ENCODE results near the gene SARDH.

Gene SARDH

DNA sequence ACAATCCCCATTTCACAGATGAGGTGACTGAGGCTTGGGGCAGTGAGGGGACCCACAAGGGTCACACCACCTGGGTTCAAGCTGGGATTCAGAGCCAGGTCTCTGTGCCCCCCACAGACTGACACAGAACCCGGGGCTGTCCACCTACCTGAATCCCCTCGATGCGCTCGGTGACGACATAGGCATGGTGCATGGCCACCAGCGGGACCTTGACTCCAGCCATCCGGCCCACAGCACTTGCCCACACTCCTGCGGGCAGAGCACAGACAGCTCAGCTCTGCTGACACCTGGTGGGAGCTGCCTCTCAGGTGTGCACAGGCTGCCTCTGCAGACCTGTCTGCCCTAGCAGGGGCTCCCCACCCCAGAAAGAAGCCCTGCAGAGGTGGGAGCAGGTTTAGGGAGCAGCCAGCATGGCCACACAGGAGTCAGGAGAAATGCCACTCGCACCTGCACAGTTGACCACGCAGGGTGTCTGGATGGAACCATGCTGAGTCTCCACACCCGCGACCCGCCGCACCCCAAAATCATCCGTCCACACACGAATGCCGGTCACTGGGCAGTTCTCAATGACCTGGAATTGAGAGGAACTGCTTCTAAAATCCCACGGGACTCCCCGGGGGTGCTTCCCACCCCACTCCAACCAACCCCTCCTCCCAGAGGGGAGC lies 8.4 kb downstream of the SARDH start:
- Mint-ChIP-seq H3K9me3 (no peaks in the 10 kb centered on the region), H3K4me3 (no peak overlapping the region), H3K4me1 (no peaks in the 10 kb centered on the region), H3K36me3 (ENCODE audit: low read depth) (no peaks in the 10 kb centered on the region), H3K27me3 (ENCODE audit: low read depth) (peaks cover 7% of the 10 kb centered on the region), H3K27ac (no peak overlapping the region)
- TF ChIP-seq, protein P1, sequence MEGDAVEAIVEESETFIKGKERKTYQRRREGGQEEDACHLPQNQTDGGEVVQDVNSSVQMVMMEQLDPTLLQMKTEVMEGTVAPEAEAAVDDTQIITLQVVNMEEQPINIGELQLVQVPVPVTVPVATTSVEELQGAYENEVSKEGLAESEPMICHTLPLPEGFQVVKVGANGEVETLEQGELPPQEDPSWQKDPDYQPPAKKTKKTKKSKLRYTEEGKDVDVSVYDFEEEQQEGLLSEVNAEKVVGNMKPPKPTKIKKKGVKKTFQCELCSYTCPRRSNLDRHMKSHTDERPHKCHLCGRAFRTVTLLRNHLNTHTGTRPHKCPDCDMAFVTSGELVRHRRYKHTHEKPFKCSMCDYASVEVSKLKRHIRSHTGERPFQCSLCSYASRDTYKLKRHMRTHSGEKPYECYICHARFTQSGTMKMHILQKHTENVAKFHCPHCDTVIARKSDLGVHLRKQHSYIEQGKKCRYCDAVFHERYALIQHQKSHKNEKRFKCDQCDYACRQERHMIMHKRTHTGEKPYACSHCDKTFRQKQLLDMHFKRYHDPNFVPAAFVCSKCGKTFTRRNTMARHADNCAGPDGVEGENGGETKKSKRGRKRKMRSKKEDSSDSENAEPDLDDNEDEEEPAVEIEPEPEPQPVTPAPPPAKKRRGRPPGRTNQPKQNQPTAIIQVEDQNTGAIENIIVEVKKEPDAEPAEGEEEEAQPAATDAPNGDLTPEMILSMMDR (IDR thresholded peaks at IDR 0.05; ENCODE audit: unreplicated experiment in 3 of 3), result no peak

DNA sequence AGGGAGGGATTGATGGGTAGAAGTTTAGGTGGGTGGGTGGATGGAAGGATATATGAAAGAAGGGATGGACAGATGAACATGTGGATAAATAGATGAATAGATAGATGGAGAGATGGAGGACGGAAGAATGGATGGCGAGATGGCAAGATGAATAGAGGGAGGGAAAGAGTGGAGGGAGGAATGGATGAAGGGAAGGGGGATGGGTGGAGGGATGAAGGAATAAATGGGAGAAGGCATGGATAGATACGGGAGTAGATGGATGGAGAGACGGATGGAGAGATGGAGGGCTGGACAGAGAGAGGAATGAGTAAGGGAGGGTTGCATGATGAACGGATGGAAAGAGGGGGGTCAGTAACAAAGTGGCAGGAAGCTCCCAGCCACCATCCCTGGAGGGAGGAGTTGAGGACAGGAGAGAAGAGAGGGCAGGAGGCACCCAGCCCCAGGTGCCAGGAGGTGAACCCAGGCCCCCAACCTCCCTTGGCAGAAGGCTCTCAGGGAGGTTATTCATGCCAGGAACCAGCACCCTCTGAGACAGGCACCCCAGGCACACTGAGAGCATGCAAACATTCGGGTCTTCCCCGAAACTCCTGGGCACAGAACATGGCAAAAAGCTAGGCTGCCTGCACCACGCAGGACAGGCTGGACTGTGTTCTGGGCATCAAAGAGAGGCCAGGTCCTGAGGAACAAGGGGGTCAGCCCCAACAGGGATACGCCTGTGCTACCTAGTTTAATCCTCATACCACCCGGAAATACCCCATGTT lies 9.1 kb downstream of the SARDH start:
- H3K4me1 Mint-ChIP-seq, result no peaks in the 10 kb centered on the region
- peaks cover 7% of the 10 kb centered on the region for H3K27me3 Mint-ChIP-seq (ENCODE audit: low read depth)
- TF ChIP-seq, protein P1 (IDR thresholded peaks at IDR 0.05; ENCODE audit: unreplicated experiment in 3 of 3), result no peak
- peaks cover 2% of the 10 kb centered on the region for H3K36me3 Mint-ChIP-seq (ENCODE audit: low read depth)
- H3K4me3 Mint-ChIP-seq, result no peak overlapping the region
- H3K9me3 Mint-ChIP-seq, result no peaks in the 10 kb centered on the region
- no peak overlapping the region for H3K27ac Mint-ChIP-seq

DNA sequence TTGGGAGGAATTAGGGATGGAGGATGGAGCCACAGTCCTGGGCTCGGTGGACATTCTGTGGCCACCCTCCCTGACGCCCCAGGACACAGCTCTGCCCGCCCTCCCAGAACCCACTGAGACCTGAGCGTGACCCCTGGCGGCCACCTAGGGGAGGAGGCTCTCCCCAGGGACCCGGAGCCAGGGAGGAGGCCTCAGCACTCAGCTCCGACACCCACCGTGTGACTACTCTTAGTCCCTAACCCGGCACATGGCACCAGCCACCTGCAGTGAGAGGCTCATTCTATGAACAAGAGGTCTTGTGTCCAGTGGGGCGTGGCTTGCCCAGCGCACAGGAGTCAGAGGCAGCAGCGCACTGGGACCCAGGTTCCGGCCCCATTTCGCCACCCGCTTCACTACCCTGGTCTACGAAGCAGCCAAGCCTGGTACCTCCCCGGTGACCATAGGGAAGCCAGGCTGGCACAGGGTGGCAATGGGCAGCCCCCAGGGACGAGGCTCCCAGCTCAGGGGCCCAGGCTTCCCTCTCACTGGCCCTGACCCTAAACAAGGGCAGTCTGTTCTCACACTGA lies 10.2 kb downstream of the SARDH start:
- TF ChIP-seq, protein P1 (IDR thresholded peaks at IDR 0.05; ENCODE audit: unreplicated experiment in 3 of 3), result no peak

DNA sequence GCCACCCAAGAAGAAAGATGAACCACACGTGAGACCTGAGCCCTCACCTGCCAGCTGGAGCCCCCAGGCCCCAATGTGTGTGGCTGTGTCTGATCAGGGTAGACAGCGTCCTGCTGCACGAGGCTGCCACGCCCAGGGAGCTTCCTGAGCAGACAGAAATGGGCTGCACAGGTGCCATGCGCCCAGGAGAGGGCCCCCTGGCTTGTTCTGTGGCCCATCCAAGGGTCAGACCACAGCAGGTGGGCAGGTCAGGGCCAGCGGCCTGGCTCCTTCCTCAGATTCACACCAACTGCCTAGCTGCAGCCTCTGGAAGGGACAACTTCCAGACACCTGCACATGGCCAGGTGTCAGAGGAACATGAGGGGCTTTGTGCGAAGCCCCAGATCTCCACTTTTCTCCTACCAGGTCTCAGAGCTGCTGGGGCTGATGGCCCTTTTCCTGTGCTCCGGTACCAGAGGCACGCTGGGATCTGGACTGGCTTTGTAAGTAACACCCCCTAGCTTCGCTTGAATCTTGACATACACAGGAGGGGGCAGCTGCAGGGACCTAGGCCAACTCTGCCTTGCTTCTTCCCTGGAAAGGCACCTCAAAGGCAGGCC lies 10.8 kb downstream of the SARDH start:
- H3K9me3 Mint-ChIP-seq, result no peaks in the 10 kb centered on the region
- peaks cover 8% of the 10 kb centered on the region for H3K36me3 Mint-ChIP-seq (ENCODE audit: low read depth)
- peaks cover 7% of the 10 kb centered on the region for H3K27me3 Mint-ChIP-seq (ENCODE audit: low read depth)
- TF ChIP-seq, protein P1 (IDR thresholded peaks at IDR 0.05; ENCODE audit: unreplicated experiment in 3 of 3), result no peak
- H3K4me1 Mint-ChIP-seq, result no peaks in the 10 kb centered on the region
- H3K27ac Mint-ChIP-seq, result no peak overlapping the region
- H3K4me3 Mint-ChIP-seq, result no peak overlapping the region

More for the DNA sequence above, 10.2 kb downstream of the SARDH start:
- no peaks in the 10 kb centered on the region for H3K9me3 Mint-ChIP-seq
- peaks cover 7% of the 10 kb centered on the region for H3K27me3 Mint-ChIP-seq (ENCODE audit: low read depth)
- H3K4me3 Mint-ChIP-seq, result no peak overlapping the region
- no peak overlapping the region for H3K27ac Mint-ChIP-seq
- peaks cover 8% of the 10 kb centered on the region for H3K36me3 Mint-ChIP-seq (ENCODE audit: low read depth)
- no peaks in the 10 kb centered on the region for H3K4me1 Mint-ChIP-seq

DNA sequence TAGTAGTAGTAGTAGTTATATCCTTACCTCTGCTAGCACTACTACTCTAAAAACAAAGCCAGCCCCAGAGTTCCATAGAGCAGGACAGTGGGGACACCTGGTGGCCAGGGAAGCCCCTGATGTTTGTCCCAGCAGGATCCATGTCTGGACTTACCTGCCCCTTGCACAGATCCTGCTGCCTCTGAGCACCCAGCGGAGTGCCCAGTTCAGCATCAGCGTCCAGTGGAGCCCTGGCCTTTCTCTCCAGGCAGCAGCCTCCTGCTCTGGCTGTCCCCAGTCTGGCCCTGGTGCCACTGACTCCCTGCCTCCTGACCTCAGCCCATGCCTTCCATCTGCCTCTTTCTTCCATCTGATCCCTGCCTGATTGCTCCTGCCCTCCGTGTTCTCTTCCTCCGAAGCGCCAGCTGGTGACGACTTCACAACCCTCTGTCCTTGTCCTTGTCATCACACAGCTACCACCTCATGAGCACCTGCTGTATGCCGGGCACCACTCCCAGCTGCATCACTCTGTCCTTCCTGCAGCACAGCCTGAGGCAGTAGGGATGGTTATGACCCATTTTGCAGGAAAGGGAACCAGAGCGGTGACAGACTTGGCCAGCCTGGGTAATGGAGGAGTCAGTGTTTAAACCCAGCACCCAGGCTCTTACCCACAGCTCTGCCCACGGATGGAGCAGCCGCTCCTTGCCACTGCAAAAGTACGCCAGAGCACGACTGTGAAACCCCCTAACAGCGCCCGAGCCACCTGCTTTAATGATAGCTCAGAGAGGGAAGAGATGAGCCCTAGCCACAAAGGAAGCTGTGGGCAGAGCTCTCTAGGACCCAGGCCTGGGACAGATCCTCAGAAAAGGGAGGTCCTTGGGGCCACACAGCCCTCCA lies 11.5 kb downstream of the SARDH start:
- no peak overlapping the region for H3K4me3 Mint-ChIP-seq
- no peaks in the 10 kb centered on the region for H3K9me3 Mint-ChIP-seq
- H3K36me3 Mint-ChIP-seq (ENCODE audit: low read depth), result peaks cover 8% of the 10 kb centered on the region
- TF ChIP-seq, protein P1 (IDR thresholded peaks at IDR 0.05; ENCODE audit: unreplicated experiment in 3 of 3), result peak; percentile 63 to 70 (median 67)
- no peak overlapping the region for H3K27ac Mint-ChIP-seq
- no peaks in the 10 kb centered on the region for H3K4me1 Mint-ChIP-seq
- H3K27me3 Mint-ChIP-seq (ENCODE audit: low read depth), result peaks cover 7% of the 10 kb centered on the region
